HEK293T (cell line): Measurements from ENCODE around the gene SUPT7L.
"Not testable (repeated sequence)": the region's sequence is repeated elsewhere in the genome, so short reads cannot be mapped to it uniquely, and the experiment has no call there.

Experiments used
- CTCF ChIA-PET: fragments of 350-600 bp; formaldehyde crosslinking; extraction: SDS; loops from one replicate; lab custom pipeline; 2021; ENCODE audit warnings: antibody characterized with exemption, inconsistent platforms; lab: Yijun Ruan, JAX
- POLR2A ChIA-PET: fragments of 350-600 bp; formaldehyde crosslinking; extraction: SDS; loops from one replicate; lab custom pipeline; 2020; ENCODE audit warnings: antibody characterized with exemption, inconsistent platforms; lab: Yijun Ruan, JAX
- DNase-seq: peaks from one replicate; pipeline ENCODE4 v3.0.0; 2012; ENCODE audit warnings: mixed read lengths; ENCODE audit errors: extremely low spot score
- ARNT ChIP-seq: fragments of 450-650 bp; IDR thresholded peaks from 2 replicates; pipeline ENCODE4 v1.6.1; 2017; ENCODE audit warnings: mild to moderate bottlenecking
- BHLHE40 ChIP-seq: fragments of 450-650 bp; IDR thresholded peaks from 2 replicates; pipeline ENCODE4 v1.6.1; 2016; ENCODE audit warnings: mild to moderate bottlenecking, moderate library complexity, borderline replicate concordance
- CTBP1 ChIP-seq: fragments of 450-650 bp; IDR thresholded peaks from 2 replicates; pipeline ENCODE4 v1.6.1; 2016; ENCODE audit warnings: borderline replicate concordance
- ELF4 ChIP-seq: fragments of 450-650 bp; IDR thresholded peaks from 2 replicates; pipeline ENCODE4 v1.6.1; 2017; ENCODE audit warnings: antibody characterized with exemption
- FOXA1 ChIP-seq: fragments of 450-650 bp; IDR thresholded peaks from 2 replicates; pipeline ENCODE4 v1.6.1; 2016; ENCODE audit warnings: mild to moderate bottlenecking
- FOXK2 ChIP-seq: fragments of 450-650 bp; IDR thresholded peaks from 2 replicates; pipeline ENCODE4 v1.6.1; 2016; ENCODE audit warnings: mild to moderate bottlenecking
- FOXM1 ChIP-seq: fragments of 450-650 bp; IDR thresholded peaks from 2 replicates; pipeline ENCODE4 v1.6.1; 2017; ENCODE audit warnings: mild to moderate bottlenecking, borderline replicate concordance
- HDGF ChIP-seq: fragments of 450-650 bp; IDR thresholded peaks from 2 replicates; pipeline ENCODE4 v1.6.1; 2017; ENCODE audit warnings: antibody characterized with exemption, borderline replicate concordance
- L3MBTL2 ChIP-seq: fragments of 450-650 bp; conservative IDR thresholded peaks from 2 replicates; pipeline ENCODE4 v1.6.1; 2016; ENCODE audit warnings: mild to moderate bottlenecking
- LEF1 ChIP-seq: fragments of 450-650 bp; IDR thresholded peaks from 2 replicates; pipeline ENCODE4 v1.6.1; 2017; ENCODE audit warnings: mild to moderate bottlenecking, borderline replicate concordance
- NFRKB ChIP-seq: fragments of 450-650 bp; IDR thresholded peaks from 2 replicates; pipeline ENCODE4 v1.6.1; 2016; ENCODE audit warnings: mild to moderate bottlenecking, moderate library complexity
- SP1 ChIP-seq: fragments of 450-650 bp; IDR thresholded peaks from 2 replicates; pipeline ENCODE4 v1.6.1; 2017
- SUZ12 ChIP-seq: fragments of 450-650 bp; IDR thresholded peaks from 2 replicates; pipeline ENCODE4 v1.6.1; 2016; ENCODE audit warnings: mild to moderate bottlenecking
- TARDBP ChIP-seq: fragments of 450-650 bp; IDR thresholded peaks from 2 replicates; pipeline ENCODE4 v1.6.1; 2016
- ZNF384 ChIP-seq: fragments of 450-650 bp; IDR thresholded peaks from 2 replicates; pipeline ENCODE4 v1.6.1; 2016
- TF ChIP-seq, protein P1 (sequence below): fragments of 450-650 bp; IDR thresholded peaks from 2 replicates; pipeline ENCODE4 v1.6.1; 2016

Gene SUPT7L

DNA sequence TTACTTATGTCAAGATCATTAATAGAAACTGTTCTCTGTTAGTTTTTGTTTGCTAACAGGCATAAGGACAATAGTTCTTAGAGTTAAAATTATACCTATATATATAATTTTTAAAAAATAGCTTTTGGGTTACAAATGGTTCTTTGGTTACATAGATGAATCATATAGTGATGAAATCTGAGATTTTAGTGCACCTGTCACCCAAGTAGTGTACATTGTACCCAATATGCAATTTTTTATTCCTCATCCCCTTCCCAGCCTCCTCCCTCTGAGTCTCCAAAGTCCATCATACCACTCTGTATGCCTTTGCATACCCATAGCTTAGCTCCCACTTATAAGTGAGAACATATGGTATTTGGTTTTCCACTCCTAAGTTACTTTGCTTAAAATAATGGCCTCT lies 26.6 kb upstream of the SUPT7L start:
- no peak for TF ChIP-seq L3MBTL2
- TF ChIP-seq SUZ12: no peak
- TF ChIP-seq ARNT: no peak
- TF ChIP-seq ZNF384: no peak
- no peak for DNase-seq
- ChIA-PET POLR2A (no interaction called here), CTCF (no interaction called here)

DNA sequence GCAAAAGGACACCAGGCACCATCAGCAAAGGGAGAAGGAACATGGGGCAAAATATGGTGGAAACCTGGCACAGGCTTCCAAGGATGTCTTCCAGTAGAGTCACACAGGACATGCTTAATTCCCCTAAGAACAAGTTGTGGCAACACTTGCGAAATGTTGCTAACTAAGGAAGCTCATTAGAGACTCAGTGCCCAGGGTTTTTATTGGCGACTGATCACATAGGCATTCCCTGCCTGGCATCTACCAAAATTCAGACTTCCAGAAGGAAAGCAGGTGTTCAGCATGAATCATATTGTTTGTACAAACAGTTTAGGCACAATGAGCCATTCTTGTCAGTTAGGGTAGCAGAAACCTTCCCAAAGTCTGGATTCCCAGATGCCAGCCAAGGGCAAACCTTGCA lies 26.0 kb upstream of the SUPT7L start:
- POLR2A ChIA-PET: no interaction called here
- no peak for TF ChIP-seq TARDBP
- no peak for TF ChIP-seq ARNT
- TF ChIP-seq BHLHE40: no peak
- no peak for DNase-seq
- CTCF ChIA-PET: no interaction called here

DNA sequence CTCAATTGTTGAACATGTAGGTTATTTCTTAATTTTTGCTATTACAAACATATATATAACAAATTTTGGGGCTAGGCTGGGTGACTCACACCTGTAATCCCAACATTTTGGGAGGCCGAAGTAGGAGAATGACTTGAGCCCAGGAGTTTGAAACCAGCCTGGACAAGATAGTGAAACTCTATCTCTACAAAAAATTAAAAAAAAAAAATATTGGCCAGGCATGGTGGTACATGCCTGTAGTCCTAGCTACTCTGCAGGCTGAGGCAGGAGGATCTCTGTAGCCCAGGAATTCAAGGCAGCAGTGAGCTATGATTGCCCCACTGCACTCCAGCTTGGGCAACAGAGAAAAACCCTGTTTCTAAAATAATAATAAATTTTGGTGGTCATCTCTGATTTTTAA lies 23.8 kb upstream of the SUPT7L start:
- TF ChIP-seq ZNF384 (no peak), BHLHE40 (no peak), CTBP1 (no peak), FOXM1 (no peak), FOXK2 (no peak), TARDBP (no peak), ELF4 (no peak), ARNT (no peak), LEF1 (no peak), L3MBTL2 (no peak), FOXA1 (no peak), SP1 (no peak)
- POLR2A ChIA-PET: no interaction called here
- DNase-seq: no peak
- CTCF ChIA-PET: no interaction called here

DNA sequence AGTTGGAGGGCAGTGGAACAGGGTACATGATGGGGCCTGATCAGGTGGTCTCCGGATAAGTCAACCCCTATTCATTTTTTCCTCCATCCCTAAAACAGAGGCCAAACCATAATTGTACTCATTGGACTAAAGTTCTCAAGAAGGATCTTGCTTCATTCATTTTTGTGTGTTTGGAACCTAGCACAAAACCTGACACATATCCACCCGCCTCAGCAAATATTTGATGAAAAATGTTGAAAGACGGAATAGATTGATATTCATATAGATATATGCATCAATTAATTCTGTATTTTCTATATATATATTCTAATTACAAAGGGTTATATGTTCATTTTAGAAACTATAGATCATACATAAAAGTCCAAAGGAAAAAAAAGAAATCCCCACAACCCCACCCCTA lies 22.2 kb upstream of the SUPT7L start:
- no peak for DNase-seq
- TF ChIP-seq TARDBP (no peak), NFRKB (no peak), L3MBTL2 (no peak), FOXA1 (no peak), LEF1 (no peak), SUZ12 (no peak), FOXK2 (no peak), ZNF384 (no peak), CTBP1 (no peak), ARNT (no peak), FOXM1 (no peak), SP1 (no peak), HDGF (no peak), ELF4 (no peak), BHLHE40 (no peak)
- TF ChIP-seq, protein P1, sequence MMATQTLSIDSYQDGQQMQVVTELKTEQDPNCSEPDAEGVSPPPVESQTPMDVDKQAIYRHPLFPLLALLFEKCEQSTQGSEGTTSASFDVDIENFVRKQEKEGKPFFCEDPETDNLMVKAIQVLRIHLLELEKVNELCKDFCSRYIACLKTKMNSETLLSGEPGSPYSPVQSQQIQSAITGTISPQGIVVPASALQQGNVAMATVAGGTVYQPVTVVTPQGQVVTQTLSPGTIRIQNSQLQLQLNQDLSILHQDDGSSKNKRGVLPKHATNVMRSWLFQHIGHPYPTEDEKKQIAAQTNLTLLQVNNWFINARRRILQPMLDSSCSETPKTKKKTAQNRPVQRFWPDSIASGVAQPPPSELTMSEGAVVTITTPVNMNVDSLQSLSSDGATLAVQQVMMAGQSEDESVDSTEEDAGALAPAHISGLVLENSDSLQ: no peak
- CTCF ChIA-PET: interaction anchor here (1.5 kb wide), 1 partner anchor 18 kb away, joined by 4 read pairs; no protein-coding TSS in a partner anchor
- POLR2A ChIA-PET: no interaction called here

DNA sequence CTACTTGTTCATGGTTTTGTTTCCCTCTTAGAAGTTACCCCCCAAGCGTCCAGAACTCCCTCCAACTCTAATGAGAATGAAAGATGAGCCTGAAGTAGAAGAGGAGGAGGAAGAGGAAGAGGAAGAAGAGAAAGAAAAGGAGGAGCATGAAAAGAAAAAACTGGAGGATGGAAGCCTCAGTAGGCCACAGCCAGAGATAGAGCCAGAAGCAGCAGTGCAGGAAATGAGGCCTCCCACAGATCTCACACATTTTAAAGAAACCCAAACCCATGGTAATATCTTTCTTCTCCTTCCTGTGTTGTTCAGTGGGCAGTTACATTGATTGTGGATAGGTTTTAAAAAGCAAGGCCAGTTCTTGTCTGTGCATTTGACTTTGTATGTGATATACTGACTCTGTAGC lies 21.6 kb upstream of the SUPT7L start:
- CTCF ChIA-PET: interaction anchor here (1.5 kb wide), 1 partner anchor 19 kb away, joined by 4 read pairs; no protein-coding TSS in a partner anchor
- POLR2A ChIA-PET, DNase-seq: not testable (repeated sequence)

DNA sequence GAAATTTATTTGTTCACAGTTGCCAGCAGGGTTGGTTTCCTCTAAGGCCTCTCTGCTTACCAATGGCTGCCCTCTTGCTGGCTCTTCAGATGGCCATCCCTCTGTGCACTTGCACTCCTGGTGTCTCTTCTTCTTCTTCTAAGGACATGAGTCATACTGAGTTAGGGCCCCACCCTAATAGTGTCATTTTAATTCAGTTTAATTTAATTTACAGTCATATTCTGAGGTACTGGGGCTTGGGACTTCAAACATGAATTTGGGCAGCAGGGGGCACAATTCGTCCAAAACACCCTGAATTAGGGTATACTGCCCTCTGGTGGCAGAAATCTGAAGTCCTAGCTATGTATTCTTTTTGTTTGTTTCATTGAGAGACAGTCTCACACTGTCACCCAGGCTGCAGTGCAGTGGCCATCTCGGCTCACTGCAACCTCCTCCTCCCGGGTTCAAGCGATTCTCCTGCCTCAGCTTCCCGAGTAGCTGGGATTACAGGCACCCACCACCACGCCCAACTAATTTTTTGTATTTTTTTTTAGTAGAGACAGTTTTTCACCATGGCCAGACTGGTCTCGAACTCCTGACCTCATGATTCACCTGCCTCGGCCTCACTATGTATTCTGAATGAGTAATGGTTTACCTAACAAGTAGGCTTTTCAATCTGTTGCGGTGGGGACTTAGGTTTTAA lies 20.1 kb upstream of the SUPT7L start:
- ChIA-PET CTCF (interaction anchor here (0.6 to 2.2 kb wide), 26 partner anchors 8 to 832 kb away, joined by 3 to 11 read pairs (median 3); partner anchors contain the start of genes SLC4A1AP and SUPT7L), POLR2A (interaction anchor here (2.1 kb wide), 1 partner anchor 274 kb away, joined by 8 read pairs; the partner anchor contains the start of gene PPM1G)
- DNase-seq: peak; percentile 70
- no peak for TF ChIP-seq ARNT
- TF ChIP-seq, protein P1: peak; percentile 30; the same call in 1 of the 2 replicates
- no peak for TF ChIP-seq NFRKB

DNA sequence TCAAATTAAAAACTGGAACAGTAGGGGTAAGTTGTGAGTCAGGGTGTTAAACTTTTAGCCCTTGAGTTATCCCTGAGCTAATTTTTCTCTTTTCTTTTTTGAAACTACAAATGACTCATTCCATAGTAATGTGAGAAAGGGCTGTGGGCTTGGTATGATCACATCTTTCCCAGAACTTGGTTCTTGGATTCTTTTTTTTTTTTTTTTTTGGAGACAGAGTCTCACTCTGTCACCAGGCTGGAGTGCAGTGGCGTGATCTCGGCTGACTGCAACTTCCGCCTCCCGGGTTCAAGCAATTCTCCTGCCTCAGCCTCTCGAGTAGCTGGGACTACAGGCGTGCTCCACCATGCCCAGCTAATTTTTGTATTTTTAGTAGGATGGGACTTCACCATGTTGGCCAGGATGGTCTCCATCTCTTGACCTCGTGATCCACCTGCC lies 18.9 kb upstream of the SUPT7L start:
- ChIA-PET CTCF (interaction anchor here (0.5 to 2.2 kb wide), 4 partner anchors 21 to 410 kb away, joined by 3 to 10 read pairs (median 4); no protein-coding TSS in a partner anchor), POLR2A (interaction anchor here (1.1 to 2.1 kb wide), 2 partner anchors 19 to 273 kb away, joined by 5 to 8 read pairs; partner anchors contain the start of genes PPM1G, SLC4A1AP and SUPT7L)
- not testable (repeated sequence) for DNase-seq

DNA sequence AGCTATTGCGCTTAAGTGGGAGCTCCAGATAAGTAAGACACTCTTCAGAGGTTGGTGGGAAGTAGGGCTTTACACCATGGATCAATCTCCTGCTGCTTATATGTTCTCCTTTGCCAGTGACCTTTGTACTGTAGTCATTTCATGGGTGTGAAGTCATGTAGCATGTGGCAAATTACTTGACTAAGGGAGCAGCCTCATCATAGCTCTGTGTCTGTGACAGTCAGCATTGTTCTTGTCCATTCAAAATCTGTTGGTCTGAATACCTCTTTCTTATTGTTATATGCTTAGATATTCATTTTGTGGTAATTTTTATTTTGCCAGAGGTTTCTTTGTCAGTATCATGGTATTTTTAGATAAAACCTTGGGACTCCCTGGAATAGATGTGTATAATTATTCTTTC lies 18.4 kb upstream of the SUPT7L start:
- POLR2A ChIA-PET: interaction anchor here (1.1 to 2.1 kb wide), 2 partner anchors 18 to 272 kb away, joined by 5 to 8 read pairs; partner anchors contain the start of genes PPM1G, SLC4A1AP and SUPT7L
- DNase-seq: no peak
- CTCF ChIA-PET: interaction anchor here (0.5 to 2.2 kb wide), 4 partner anchors 21 to 912 kb away, joined by 3 to 10 read pairs (median 4); no protein-coding TSS in a partner anchor
- TF ChIP-seq TARDBP (no peak), FOXA1 (no peak), ELF4 (no peak), ZNF384 (no peak), CTBP1 (no peak), L3MBTL2 (no peak), HDGF (no peak), LEF1 (no peak), FOXK2 (no peak), SP1 (no peak), FOXM1 (no peak), NFRKB (no peak), SUZ12 (no peak), ARNT (no peak)
- TF ChIP-seq, protein P1: no peak
